Aorta (tissue), 5 donors: Measurements from ENCODE around the gene OVCA2. TPM values are rescaled to one million over a fixed set of nuclear protein-coding genes. Genes with fewer than 3 reads are reported as not detected.

Experiments
- ATAC-seq: fragments of 200-7000 bp; cut with Tn5 transposase; one replicate; pipeline ENCODE4 v1.9.1; 2022; ENCODE audit warnings: moderate library complexity; ENCODE audit not compliant: low FRiP score
- DNase-seq, 2 donors: peaks; one replicate each; pipeline ENCODE4 v3.0.0-alpha.2; 2020
- H3K27ac ChIP-seq, 2 donors: one replicate each; pipeline ENCODE4 v1.5.1; 2013; ENCODE audit warnings: low read length in 2 of 2, mild to moderate bottlenecking in 2 of 2, moderate library complexity in 2 of 2, control low read depth in 1 of 2, inconsistent platforms in 1 of 2, low read depth in 1 of 2
- H3K27me3 ChIP-seq, 2 donors: one replicate each; pipeline ENCODE4 v1.6.1; 2013; ENCODE audit warnings: control low read depth in 1 of 2, low read length in 1 of 2, mild to moderate bottlenecking in 1 of 2, moderate library complexity in 1 of 2; ENCODE audit not compliant: insufficient read depth in 2 of 2, control insufficient read depth in 1 of 2
- H3K36me3 ChIP-seq, 2 donors: one replicate each; pipeline ENCODE4 v1.6.1; 2013; ENCODE audit warnings: control low read depth in 1 of 2, low read length in 1 of 2, mild to moderate bottlenecking in 1 of 2; ENCODE audit not compliant: insufficient read depth in 2 of 2, control insufficient read depth in 1 of 2
- H3K4me1 ChIP-seq, 2 donors: one replicate each; pipeline ENCODE4 v1.6.1; 2013; ENCODE audit warnings: low read length in 2 of 2, control low read depth in 1 of 2, mild to moderate bottlenecking in 1 of 2, moderate library complexity in 1 of 2; ENCODE audit not compliant: insufficient read depth in 2 of 2, control insufficient read depth in 1 of 2
- H3K4me3 ChIP-seq, 2 donors: one replicate each; pipeline ENCODE4 v1.5.1; 2013; ENCODE audit warnings: low read length in 2 of 2, control low read depth in 1 of 2, mild to moderate bottlenecking in 1 of 2
- H3K9me3 ChIP-seq: one replicate; pipeline ENCODE4 v1.6.1; 2013; ENCODE audit warnings: mild to moderate bottlenecking, low read length; ENCODE audit not compliant: control insufficient read depth
- WGBS, 2 donors: extraction: QIAGEN DNeasy Blood & Tissue Kit; methylation state at CpG; one replicate each; pipeline ENCODE4 v1.1.7; 2013; 5-methylcytosine and 5-hydroxymethylcytosine counted together
- intact Hi-C, 2 donors: fragments of 100-400 bp; cut with DNase I; formaldehyde crosslinking; loops; one replicate each; pipeline versions ENCODE4 v1.14.2 to v1.15.0; 2022
- polyA plus RNA-seq, 2 donors: library from polyadenylated mRNA; stranded (reverse); fragments of 200-250 nt; gene quantifications; one replicate each; pipeline ENCODE4 v1.2.3, GENCODE V29; 2013
- total RNA-seq, 2 donors: library from RNA; stranded (reverse); fragmentation: NEBNext Ultra II Directional; extraction: Animal tissue kit (Norgen Biotek cat#: 25700); gene quantifications; one replicate each; pipeline ENCODE4 v1.2.1, GENCODE V29; 2021
- donor health status: healthy with polysubstance abuse.
- donor health status: Bipolar disorder and iron deficiency.
- donor health status: DM: no; HTN: no; CAD: no.
- donor health status: DM: no; HTN: no; CAD: no.
- donor health status: DM: yes; HTN: yes; CAD: no.

The OVCA2 gene
- total and polyA plus RNA-seq, 4 donors: 14.2 to 54.0 (median 20.0) TPM

DNA sequence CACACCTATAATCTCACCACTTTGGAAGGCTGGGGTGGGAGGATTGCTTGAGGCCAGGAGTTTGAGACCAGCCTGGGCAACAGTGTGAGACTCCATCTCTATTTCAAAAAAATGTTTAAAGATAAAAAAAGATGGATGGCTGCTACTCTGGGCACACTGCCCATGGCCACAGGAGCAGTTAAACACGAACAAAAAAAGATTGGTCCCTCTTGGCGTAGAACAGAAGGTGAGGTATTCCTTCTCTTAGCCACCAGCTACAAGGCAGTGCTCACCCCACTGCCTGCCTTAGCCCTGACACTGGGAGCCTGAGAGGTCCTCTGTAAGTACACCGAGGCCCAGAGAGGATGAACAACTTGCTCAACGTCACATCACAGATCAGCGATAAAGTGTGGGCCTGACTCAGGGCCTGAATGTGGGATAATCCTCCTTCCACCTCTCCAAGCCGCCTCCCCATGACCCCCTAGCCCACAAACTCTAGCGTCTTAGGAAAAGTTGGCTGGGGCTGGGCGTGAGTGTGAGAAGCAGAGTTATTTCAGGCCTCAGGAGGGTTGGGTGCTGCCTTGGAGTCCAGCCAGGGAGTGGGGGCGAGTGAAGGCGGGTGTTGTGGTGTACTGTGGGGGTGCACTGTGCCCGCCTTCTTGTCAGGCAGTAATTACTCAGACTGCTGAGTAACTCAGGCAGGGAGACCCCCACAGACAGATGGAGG is 14.1 kb upstream of the OVCA2 start:
- Histone ChIP-seq H3K9me3 (no peaks in the 10 kb centered on the region), H3K27me3 (no peaks in the 10 kb centered on the region), H3K4me3 (no peak overlapping the region), H3K4me1 (no peaks in the 10 kb centered on the region), H3K36me3 (no peaks in the 10 kb centered on the region), H3K27ac (no peak overlapping the region)
- 30 to 38% methylated on average over 11 of the region's 11 CpGs for WGBS, 2 donors
- no peak for DNase-seq
- intact Hi-C loops: loop anchor here in 1 of 2 donors (5.0 kb wide), 1 partner anchor 40 kb away; no protein-coding TSS in a partner anchor
- ATAC-seq: no peak

- no peaks in the 10 kb centered on the region for H3K4me1 ChIP-seq
- 61 to 63% methylated on average over 5 of the region's 5 CpGs for WGBS, 2 donors
- no peaks in the 10 kb centered on the region for H3K27me3 ChIP-seq
- DNase-seq (no peak), ATAC-seq (no peak)
- H3K36me3 ChIP-seq: no peaks in the 10 kb centered on the region
- H3K9me3 ChIP-seq: no peaks in the 10 kb centered on the region
- intact Hi-C loops: loop anchor here in 1 of 2 donors (5.0 kb wide), 1 partner anchor 41 kb away; no protein-coding TSS in a partner anchor
- H3K27ac ChIP-seq: no peak overlapping the region
- no peak overlapping the region for H3K4me3 ChIP-seq
Observed at GRCh38 chr17:2028234-2028614, 13.6 kb upstream of the OVCA2 start.

DNA sequence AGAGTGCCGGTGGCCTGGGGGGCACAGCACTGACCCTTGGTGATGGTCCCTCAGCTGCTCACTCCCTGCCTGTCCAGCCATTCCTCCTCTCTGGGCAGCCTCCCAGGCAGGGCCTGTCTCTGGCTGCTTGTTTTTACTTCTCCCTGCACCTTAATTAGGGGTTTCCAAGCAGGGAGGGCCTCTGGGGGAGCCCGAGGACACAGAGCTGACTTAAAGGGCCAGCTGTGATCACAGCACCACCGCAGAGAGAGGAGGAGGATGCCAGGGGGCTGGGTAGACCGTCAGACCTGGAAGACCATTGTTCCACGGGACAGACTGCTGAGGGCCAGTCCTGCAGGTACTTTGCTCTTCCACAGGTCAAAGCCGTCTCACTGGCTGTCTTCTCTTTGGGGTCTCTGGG is 13.1 kb upstream of the OVCA2 start:
- no peaks in the 10 kb centered on the region for H3K36me3 ChIP-seq
- no peaks in the 10 kb centered on the region for H3K4me1 ChIP-seq
- DNase-seq (no peak), ATAC-seq (no peak)
- 52 to 57% methylated on average over 6 of the region's 6 CpGs for WGBS, 2 donors
- H3K9me3 ChIP-seq: no peaks in the 10 kb centered on the region
- intact Hi-C loops: loop anchor here in 1 of 2 donors (5.0 kb wide), 1 partner anchor 41 kb away; no protein-coding TSS in a partner anchor
- no peaks in the 10 kb centered on the region for H3K27me3 ChIP-seq
- H3K4me3 ChIP-seq: no peak overlapping the region
- no peak overlapping the region for H3K27ac ChIP-seq

GRCh38 chr17:2029911-2030778 is 11.7 kb upstream of the OVCA2 start, which contains the start of gene DPH1:
Gene DPH1 (plus strand): TSS chr17:2030153. CDS start chr17:2030170, 17 bp downstream.
- Histone ChIP-seq H3K36me3 (no peaks in the 10 kb centered on the region), H3K27me3 (no peaks in the 10 kb centered on the region), H3K4me1 (no peaks in the 10 kb centered on the region), H3K9me3 (no peaks in the 10 kb centered on the region), H3K4me3 (peak within 1 kb of the TSS; percentile 67 to 69), H3K27ac (no peak within 1 kb of the TSS)
- DNase-seq: peak; percentile 93 to 95
- intact Hi-C loops: loop anchor here in 1 of 2 donors (5.0 kb wide), 1 partner anchor 43 kb away; no protein-coding TSS in a partner anchor
- WGBS, 2 donors: 0 to 1% methylated on average over 53 to 59 of the region's 59 CpGs
- peak; percentile 92 for ATAC-seq

DNA sequence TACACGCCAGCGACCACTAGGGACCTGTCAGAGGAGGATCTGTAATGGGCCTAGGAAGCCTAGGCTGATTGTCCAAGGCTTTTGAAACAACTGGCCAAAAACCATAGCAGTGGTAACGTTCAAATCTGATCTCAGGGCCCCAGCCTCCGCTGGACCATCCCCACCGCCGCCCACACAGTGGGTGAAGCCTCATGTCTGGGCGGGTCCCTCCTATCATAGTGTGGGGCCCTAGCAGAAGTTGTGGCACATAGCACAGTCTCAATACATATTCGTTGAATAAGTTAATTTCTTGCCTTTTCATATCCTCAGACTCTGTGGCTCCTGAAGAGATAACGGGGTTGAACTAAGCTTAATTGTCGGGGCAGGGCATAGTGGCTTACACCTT is 11.1 kb upstream of the OVCA2 start:
- Histone ChIP-seq H3K4me1 (no peaks in the 10 kb centered on the region), H3K4me3 (peak overlapping the region; percentile 67 to 69), H3K27me3 (no peaks in the 10 kb centered on the region), H3K9me3 (no peaks in the 10 kb centered on the region), H3K36me3 (no peaks in the 10 kb centered on the region), H3K27ac (no peak overlapping the region)
- 25 to 27% methylated on average over 10 of the region's 10 CpGs for WGBS, 2 donors
- DNase-seq (peak in 1 of 2 donors; percentile 71), ATAC-seq (no peak)
- intact Hi-C loops: no loop called here

- WGBS, 2 donors: 92 to 94% methylated on average over 7 of the region's 7 CpGs
- Histone ChIP-seq H3K4me1 (no peaks in the 10 kb centered on the region), H3K9me3 (no peaks in the 10 kb centered on the region), H3K27ac (no peak overlapping the region), H3K4me3 (no peak overlapping the region), H3K27me3 (no peaks in the 10 kb centered on the region), H3K36me3 (no peaks in the 10 kb centered on the region)
- DNase-seq: no peak
- ATAC-seq: no peak
- intact Hi-C loops: no loop called here
Observed at GRCh38 chr17:2033153-2033552, 8.7 kb upstream of the OVCA2 start.

GRCh38 chr17:2034157-2034556 is 7.7 kb upstream of the OVCA2 start:
- ATAC-seq (no peak), DNase-seq (no peak)
- no peaks in the 10 kb centered on the region for H3K36me3 ChIP-seq
- H3K4me3 ChIP-seq: no peak overlapping the region
- H3K27ac ChIP-seq: no peak overlapping the region
- H3K27me3 ChIP-seq: no peaks in the 10 kb centered on the region
- 84 to 91% methylated on average over 5 to 7 of the region's 7 CpGs for WGBS, 2 donors
- intact Hi-C loops: no loop called here
- no peaks in the 10 kb centered on the region for H3K4me1 ChIP-seq
- H3K9me3 ChIP-seq: no peaks in the 10 kb centered on the region

GRCh38 chr17:2034806-2035540 is 6.8 kb upstream of the OVCA2 start:
- Histone ChIP-seq H3K4me1 (no peaks in the 10 kb centered on the region), H3K27ac (no peak overlapping the region), H3K36me3 (no peaks in the 10 kb centered on the region), H3K9me3 (no peaks in the 10 kb centered on the region), H3K4me3 (no peak overlapping the region), H3K27me3 (no peaks in the 10 kb centered on the region)
- intact Hi-C loops: no loop called here
- ATAC-seq: no peak
- DNase-seq: no peak
- WGBS, 2 donors: 48% methylated on average over 7 to 9 of the region's 9 CpGs
